Measurements from ENCODE around the gene TRIO. TPM values are rescaled to one million over a fixed set of nuclear protein-coding genes. Genes with fewer than 3 reads are reported as not detected.
"Not testable (repeated sequence)": the region's sequence is repeated elsewhere in the genome, so short reads cannot be mapped to it uniquely, and the experiment has no call there.

Gene TRIO
- total RNA-seq, 2 experiments from 2014 or later = 6.0 to 6.6 TPM

GRCh38 chr5:14545308-14545707, 402.2 kb downstream of the TRIO start:
- ChIA-PET POLR2A (no interaction called here), CTCF (no interaction called here)
- no peak overlapping the region for H3K27ac Mint-ChIP-seq
- no peak overlapping the region for H3K4me3 Mint-ChIP-seq
- DNase-seq = no peak
- H3K4me1 Mint-ChIP-seq (ENCODE audit: low read depth) = peaks cover 4% of the 10 kb centered on the region
- H3K27me3 Mint-ChIP-seq = peaks cover 4% of the 10 kb centered on the region
- peaks cover 3% of the 10 kb centered on the region for H3K36me3 Mint-ChIP-seq
- intact Hi-C loops (cut with micrococcal nuclease) = no loop called here
- peaks cover 15% of the 10 kb centered on the region for H3K9me3 Mint-ChIP-seq

- intact Hi-C loops (cut with micrococcal nuclease) = no loop called here
- Mint-ChIP-seq H3K4me3 (no peak overlapping the region), H3K9me3 (peaks cover 11% of the 10 kb centered on the region), H3K4me1 (ENCODE audit: low read depth) (peaks cover 4% of the 10 kb centered on the region), H3K36me3 (peaks cover 3% of the 10 kb centered on the region), H3K27me3 (peaks cover 4% of the 10 kb centered on the region), H3K27ac (no peak overlapping the region)
- ChIA-PET CTCF (no interaction called here), POLR2A (no interaction called here)
- no peak for DNase-seq
These were observed 402.7 kb downstream of the TRIO start for GRCh38 chr5:14545862-14546261.

DNA sequence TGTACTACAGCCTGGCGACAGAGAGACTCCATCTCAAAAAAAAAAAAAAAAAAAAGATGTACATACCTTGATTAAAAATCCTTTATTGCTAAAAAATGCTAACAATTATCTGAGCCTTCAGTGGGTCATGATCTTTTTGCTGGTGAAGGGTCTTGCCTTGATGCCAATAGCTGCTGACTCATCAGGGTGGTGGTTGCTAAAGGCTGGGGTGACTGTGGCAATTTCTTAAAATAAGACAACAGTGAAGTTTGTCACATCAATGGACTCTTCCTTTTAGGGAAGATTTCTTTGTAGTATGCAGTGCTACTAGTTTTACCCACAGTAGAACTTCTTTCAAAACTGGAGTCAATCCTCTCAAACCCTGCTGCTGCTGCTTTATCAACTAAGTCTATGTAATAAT, 404.5 kb downstream of the TRIO start:
- H3K4me3 Mint-ChIP-seq = no peak overlapping the region
- no peaks in the 10 kb centered on the region for H3K9me3 Mint-ChIP-seq
- intact Hi-C loops (cut with micrococcal nuclease) = no loop called here
- ChIA-PET CTCF (no interaction called here), POLR2A (no interaction called here)
- no peak overlapping the region for H3K27ac Mint-ChIP-seq
- H3K27me3 Mint-ChIP-seq = peaks cover 4% of the 10 kb centered on the region
- DNase-seq = no peak
- no peaks in the 10 kb centered on the region for H3K36me3 Mint-ChIP-seq
- H3K4me1 Mint-ChIP-seq (ENCODE audit: low read depth) = peaks cover 4% of the 10 kb centered on the region

- H3K36me3 Mint-ChIP-seq = no peaks in the 10 kb centered on the region
- no peak for DNase-seq
- no peak overlapping the region for H3K27ac Mint-ChIP-seq
- peaks cover 11% of the 10 kb centered on the region for H3K9me3 Mint-ChIP-seq
- H3K4me1 Mint-ChIP-seq (ENCODE audit: low read depth) = peaks cover 4% of the 10 kb centered on the region
- H3K4me3 Mint-ChIP-seq = no peak overlapping the region
- peaks cover 4% of the 10 kb centered on the region for H3K27me3 Mint-ChIP-seq
- POLR2A ChIA-PET = no interaction called here
- intact Hi-C loops (cut with micrococcal nuclease) = no loop called here
- CTCF ChIA-PET = no interaction called here
These were observed 408.1 kb downstream of the TRIO start for GRCh38 chr5:14551211-14551610.

GRCh38 chr5:14552017-14552416, 408.9 kb downstream of the TRIO start:
- intact Hi-C loops (cut with micrococcal nuclease) = no loop called here
- Mint-ChIP-seq H3K9me3 (peaks cover 11% of the 10 kb centered on the region), H3K4me3 (no peak overlapping the region), H3K36me3 (no peaks in the 10 kb centered on the region), H3K27me3 (peaks cover 4% of the 10 kb centered on the region), H3K27ac (no peak overlapping the region), H3K4me1 (ENCODE audit: low read depth) (peaks cover 4% of the 10 kb centered on the region)
- CTCF ChIA-PET = no interaction called here
- POLR2A ChIA-PET = no interaction called here
- DNase-seq = no peak

GRCh38 chr5:14554288-14554687, 411.1 kb downstream of the TRIO start:
- H3K4me3 Mint-ChIP-seq; H3K27ac Mint-ChIP-seq; H3K36me3 Mint-ChIP-seq; CTCF ChIA-PET; POLR2A ChIA-PET; H3K4me1 Mint-ChIP-seq (ENCODE audit: low read depth); DNase-seq; intact Hi-C loops (cut with micrococcal nuclease); H3K27me3 Mint-ChIP-seq: not testable (repeated sequence)
- H3K9me3 Mint-ChIP-seq = peaks cover 11% of the 10 kb centered on the region

DNA sequence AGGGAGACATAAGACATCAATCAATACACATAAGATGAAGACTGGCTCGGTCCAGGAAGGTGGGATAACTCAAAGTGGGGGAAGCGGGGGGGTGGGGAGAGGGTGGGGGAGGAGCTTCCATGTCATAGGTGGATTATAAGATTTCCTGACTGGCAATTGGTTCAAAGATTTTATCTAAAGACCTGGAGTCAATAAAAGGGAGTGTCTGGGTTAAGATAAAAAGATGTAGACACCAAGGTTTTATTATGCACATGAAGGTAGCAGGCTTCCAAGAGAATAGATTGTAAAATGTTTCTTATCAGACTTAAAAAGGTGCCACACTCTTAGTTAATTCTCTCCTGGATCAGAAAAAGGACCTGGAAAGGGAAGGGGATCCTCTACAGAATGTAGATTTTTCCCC, 412.9 kb downstream of the TRIO start:
- Mint-ChIP-seq H3K4me1 (ENCODE audit: low read depth) (peaks cover 12% of the 10 kb centered on the region), H3K36me3 (no peaks in the 10 kb centered on the region), H3K27me3 (peaks cover 4% of the 10 kb centered on the region), H3K27ac (no peak overlapping the region), H3K9me3 (peaks cover 11% of the 10 kb centered on the region), H3K4me3 (no peak overlapping the region)
- intact Hi-C loops (cut with micrococcal nuclease) = no loop called here
- DNase-seq = no peak
- ChIA-PET CTCF (no interaction called here), POLR2A (no interaction called here)

DNA sequence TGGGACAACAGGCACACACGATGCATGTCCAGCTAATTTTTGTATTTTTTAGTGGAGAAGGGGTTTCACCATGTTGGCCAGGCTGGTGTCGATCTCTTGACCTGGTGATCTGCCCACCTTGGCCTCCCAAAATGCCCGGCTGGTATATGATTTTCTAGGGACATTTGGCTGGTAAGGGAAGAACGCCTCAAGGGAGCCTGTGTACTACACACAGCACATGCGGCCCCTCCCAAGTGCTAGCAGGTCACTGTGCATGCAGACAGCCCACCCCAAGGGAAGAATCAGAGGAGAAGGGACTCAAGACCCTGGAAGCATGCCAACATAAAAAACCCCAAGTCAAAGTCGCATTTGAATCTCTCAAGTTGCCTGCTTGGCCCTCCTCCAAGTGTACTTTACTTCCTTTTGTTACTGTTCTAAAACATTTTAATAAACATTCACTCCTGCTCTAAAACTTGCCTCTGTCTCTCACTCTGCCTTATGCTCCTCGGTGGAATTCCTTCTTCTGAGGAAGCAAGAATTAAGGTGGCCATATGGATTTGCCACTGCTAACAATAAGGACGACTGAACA, 414.1 kb downstream of the TRIO start:
- Mint-ChIP-seq H3K4me3 (no peak overlapping the region), H3K27ac (no peak overlapping the region), H3K27me3 (peaks cover 4% of the 10 kb centered on the region), H3K36me3 (no peaks in the 10 kb centered on the region), H3K4me1 (ENCODE audit: low read depth) (peaks cover 12% of the 10 kb centered on the region), H3K9me3 (peaks cover 11% of the 10 kb centered on the region)
- intact Hi-C loops (cut with micrococcal nuclease) = no loop called here
- ChIA-PET CTCF (no interaction called here), POLR2A (no interaction called here)
- no peak for DNase-seq

DNA sequence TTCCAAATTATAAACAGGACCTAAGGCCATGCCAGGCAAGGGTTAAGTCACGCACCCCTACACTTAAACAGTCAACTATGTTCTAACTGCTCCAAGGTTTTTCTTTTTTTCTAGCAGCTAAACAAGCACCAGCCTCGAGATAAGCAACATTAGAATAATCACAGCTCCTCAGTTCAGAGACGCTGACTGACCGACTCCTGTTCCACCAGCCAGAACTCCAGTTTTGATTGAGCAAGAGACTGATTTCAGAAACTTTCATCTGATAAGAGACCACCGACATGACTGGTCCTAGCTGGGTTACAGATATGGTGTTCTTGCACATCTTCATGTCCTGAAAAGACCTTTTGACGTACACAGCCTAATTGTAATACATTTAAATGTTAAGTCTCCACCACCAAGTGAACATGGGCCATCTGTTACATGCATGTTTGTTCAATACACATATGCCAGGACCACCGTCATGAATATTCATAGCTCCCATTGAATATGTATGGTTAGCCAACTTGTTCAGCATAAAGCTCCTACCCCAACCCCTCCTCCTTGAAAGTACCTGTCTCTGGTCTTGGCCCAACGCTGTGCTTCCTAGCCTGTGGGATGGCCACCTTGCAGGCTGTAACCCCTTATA, 414.8 kb downstream of the TRIO start:
- H3K4me1 Mint-ChIP-seq (ENCODE audit: low read depth) = peaks cover 12% of the 10 kb centered on the region
- peaks cover 4% of the 10 kb centered on the region for H3K27me3 Mint-ChIP-seq
- DNase-seq = no peak
- peaks cover 11% of the 10 kb centered on the region for H3K9me3 Mint-ChIP-seq
- H3K4me3 Mint-ChIP-seq = no peak overlapping the region
- CTCF ChIA-PET = interaction anchor here (0.7 kb wide), 1 partner anchor 27 kb away, joined by 3 read pairs; no protein-coding TSS in a partner anchor
- H3K36me3 Mint-ChIP-seq = no peaks in the 10 kb centered on the region
- intact Hi-C loops (cut with micrococcal nuclease) = no loop called here
- H3K27ac Mint-ChIP-seq = no peak overlapping the region
- POLR2A ChIA-PET = no interaction called here

Other genes starting within 250 kb of the TRIO start
- gene DNAH5, start 198.7 kb upstream of the TRIO start, total RNA-seq = not detected

Data from activated CD4-positive, alpha-beta memory T cell treated with anti-CD3 and anti-CD28 coated beads for 36 hours (primary cell).